GM18868 (cell line): ENCODE results near the gene ARID5B.

Experiments
- ATAC-seq: cut with Tn5 transposase; IDR thresholded peaks from one replicate; pipeline ENCODE4 v1.9.1; 2021; ENCODE audit warnings: mild to moderate bottlenecking, moderate library complexity; ENCODE audit not compliant: unreplicated experiment

Gene ARID5B

DNA sequence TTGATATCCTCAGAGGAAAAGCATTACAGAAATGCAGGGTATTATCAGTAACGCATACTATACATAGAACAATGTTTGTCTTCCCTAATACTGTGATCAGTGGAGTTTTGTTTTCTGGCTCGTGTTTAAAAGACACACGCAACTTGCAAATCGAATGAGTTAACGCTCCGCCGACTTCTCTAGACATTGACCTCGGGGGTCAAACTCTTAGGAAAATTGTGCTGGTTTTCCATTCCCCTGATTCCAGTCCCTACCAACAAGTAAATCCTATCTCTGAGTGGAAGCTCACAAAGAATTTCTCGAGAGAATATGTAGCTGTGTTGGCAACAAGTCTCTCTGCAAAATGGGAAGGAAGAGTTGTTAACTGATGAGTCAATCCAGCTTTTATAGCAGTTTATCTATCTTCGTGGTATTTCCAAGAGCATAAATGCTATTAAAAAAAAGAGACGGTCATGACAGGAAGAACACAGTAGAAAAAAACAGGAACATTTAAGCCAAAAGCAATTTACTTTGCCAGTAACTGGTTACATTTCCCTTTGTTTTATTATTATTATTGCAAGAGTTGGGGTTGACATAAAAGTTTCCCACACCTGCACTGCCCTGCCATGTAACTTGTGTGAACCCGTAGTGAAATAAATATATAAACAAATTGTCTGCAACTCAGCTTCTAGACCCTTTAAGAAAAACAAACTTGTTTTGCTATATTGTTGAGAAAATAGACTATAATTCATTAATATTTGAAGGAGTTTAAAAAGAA lies 144.4 kb downstream of the ARID5B start:
- no peak for ATAC-seq

DNA sequence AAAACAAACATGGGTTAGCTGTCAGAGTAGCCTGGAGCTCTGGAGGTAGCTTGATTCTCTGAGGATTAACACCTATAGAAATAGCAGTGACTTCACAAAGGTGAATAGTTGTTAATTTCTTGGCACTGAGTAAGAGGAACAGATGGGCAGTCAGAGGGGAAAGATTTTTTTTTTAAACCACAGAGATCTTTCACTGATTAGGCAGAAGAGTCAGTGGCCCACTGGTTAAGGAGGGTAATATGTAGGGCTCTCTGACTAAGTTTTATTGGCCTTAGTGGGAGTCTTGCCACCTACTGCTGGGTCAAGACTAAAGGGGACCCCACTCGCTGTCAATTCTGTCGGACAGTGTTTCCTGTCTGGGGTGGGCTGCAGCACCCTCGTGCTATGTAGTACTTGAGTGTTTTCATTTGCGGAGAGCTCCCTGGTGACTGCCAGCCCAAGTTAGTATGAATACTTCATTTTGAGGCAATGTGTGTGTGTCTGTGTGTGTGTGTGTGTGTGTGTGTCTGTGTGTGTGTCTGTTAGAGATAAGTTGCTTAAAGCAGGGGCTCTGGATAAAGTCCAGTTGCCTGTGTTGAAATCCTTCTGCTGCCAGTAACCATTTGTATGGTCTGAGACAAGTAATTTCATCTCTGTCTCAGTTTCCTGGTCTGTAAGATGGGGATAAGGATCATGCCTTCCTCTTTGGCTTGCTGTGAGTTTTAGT lies 145.2 kb downstream of the ARID5B start:
- ATAC-seq: peak; percentile 58

DNA sequence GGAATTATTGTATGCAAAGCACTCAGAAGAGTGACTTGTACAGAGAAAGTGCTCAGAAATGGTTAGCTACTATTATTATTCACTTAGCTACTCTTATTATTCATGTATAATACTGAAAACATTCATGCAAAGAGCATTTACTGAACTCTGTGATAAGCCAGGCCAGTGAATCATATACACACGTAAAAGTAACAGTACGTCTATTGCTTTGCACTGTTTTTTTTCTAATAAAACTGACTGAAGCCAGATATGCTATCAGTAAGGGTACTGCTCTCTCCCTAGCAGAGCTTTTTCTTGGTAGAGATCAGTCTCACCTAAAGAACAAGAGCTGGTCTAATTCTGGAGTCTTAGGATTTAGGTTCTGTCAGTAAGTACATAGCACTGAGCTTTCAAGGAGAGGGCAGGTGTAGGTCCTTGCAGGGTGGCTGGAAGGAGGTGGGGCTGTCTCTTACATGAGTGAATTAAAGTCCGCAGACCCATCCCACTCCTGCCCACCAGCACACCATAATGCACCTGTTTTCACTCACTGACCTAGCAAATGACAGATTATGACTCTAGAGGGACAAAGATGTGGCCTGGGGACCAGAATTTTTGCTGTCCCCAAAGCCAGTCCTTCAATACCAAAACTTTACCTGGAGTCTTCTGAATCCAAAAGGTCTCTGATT lies 145.9 kb downstream of the ARID5B start:
- ATAC-seq: no peak

DNA sequence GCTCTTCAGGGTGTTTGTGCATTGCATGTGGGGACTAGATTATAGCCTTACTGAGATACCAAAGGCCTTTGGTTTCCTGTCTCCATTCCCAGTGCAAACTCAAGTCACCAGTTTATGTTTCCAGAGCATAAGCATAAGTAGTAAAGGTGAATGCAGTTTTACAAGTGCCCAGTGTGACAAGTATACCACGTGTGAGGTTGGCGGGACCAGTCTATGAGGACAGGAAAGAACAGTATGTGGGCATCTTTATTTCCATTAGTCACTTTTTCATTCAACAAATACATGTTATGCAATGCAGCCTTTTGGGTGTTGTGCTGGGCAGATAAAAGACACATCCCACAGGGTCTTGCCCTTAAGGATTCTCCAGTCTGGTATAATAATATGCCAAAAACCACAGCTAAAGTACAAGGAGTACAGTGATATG lies 146.5 kb downstream of the ARID5B start:
- ATAC-seq: no peak

DNA sequence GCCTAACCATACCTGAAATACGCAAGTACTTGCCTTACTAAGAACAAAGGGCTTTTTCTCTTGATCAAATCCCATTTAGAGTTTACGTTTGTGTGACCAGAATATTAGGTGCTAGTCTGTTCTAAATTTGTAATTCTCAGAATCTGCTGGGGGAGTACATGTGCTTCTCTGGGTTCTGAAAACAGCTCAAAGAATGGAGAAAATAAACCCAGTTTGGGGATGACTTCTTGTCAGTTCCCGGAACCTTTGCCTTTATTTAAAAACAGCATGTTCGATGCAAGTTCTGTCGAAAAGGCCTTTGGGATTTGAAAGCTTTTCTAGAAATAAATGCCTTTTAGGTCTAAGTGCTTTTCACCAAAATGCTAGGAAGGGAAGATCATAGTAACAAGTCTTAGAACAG lies 147.0 kb downstream of the ARID5B start:
- ATAC-seq: no peak

DNA sequence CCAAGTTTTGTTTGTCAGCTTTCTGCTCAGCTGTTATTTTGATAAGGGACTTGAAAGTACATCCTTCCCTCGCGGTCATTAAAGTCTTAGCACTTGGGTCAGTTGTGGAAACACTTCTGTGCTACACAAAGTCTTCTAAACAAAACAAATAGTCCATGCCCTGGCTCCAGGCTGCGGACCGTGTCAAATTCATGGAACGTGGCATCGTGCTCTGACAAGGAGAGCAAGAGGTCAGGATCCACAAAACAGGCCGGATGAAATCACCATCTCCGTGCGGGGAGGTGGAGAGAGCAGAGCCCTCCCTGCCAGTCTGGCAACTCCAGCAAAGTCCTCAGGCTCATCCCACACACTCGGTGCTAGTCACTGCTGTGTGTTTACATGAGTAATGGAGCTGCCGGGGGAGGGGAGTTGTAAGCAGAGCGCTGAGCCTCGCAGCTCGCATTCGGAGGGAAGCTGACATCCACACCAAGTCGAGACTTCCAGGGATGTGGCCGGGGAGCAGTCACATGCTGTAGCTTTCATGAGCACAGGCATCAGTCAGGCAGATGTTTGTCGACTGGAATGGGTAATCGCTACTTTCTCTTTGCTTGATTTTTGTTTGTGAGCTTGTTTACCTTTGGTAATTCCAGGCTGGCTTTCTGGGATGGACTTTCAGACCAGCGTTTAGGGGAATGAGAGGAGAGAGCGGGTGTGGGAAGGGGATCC lies 147.6 kb downstream of the ARID5B start:
- ATAC-seq: peak; percentile 15

DNA sequence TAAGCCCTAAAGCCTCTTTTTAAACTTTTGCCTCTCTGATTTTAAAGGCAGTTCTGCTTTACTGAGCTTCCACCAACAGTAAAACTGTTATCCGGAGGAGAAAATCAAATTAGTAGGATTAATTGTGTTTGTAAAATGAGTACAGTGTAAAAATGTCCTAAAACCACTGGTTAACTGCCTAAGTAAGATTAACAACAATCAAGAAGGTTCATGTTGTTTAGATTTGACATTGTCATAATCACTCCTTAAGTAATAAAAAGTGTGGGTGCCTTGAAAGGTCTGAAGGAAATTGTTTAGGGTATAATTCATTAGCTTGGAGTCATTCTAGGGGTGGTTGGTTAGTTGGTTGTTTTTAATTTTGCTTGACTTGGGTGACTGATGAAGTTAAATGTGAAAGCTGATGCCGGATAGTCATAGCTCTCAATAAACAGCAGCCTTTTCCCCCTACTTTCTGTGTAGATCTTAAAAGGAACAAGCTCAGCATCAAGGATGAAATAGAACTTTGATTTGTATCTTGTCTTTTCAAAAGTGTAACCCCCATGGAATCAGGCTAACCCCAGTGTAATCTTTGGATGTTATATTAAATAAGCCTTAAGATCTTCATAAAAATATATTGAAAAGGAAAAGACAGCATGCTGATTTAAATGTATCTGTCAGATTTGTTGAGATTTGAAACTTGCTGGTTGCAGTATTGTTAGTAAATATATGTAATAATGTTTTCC lies 148.3 kb downstream of the ARID5B start:
- ATAC-seq: no peak

DNA sequence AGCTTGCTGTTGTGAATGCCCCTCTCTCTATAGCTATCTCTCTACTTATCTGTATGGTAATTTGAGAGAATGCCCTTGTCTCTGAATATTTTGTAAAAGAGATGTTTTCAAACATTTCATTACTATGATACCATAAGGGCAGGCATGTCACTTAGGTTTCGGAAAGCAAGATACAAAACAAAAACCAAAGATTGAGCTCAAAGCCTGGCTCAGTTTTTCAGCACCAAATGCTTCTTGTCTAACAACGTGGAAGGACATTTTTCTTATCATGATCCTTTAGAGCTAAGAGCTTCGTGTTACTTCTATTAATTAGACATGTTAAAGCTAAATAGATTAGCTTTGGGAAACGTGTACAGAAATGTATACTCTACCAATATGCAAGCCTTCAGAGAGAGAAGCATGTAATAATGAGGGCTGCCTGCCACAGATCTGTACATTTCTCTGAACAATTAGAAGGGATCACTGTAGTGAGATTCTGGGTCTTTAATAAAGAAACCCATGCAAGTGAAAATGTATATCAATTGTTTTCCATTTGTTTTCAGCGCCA lies 148.9 kb downstream of the ARID5B start:
- ATAC-seq: no peak

DNA sequence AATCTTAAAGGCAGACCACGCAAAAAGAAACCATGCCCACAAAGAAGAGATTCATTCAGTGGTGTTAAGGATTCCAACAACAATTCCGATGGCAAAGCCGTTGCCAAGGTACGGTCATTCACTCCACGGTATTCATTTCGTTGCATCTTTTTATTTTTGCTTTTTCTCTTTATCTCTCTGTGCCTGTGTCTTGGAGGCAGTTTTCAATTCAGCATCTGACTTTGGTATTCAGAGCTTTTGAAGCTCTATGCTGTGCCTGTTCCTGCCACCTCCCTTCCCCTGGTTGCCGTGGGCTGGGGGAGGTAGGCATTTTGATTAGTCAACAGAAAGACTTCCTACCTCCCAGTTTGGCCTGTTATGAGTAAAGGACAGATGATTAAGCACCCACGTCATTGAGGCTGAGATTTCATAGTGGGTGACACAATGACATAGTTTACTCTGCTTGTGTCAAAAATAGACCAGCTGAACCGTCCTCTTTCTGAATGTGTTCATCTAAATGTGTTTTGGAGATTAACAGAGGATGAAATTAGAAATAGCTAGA lies 149.5 kb downstream of the ARID5B start:
- peak; percentile 40 for ATAC-seq

DNA sequence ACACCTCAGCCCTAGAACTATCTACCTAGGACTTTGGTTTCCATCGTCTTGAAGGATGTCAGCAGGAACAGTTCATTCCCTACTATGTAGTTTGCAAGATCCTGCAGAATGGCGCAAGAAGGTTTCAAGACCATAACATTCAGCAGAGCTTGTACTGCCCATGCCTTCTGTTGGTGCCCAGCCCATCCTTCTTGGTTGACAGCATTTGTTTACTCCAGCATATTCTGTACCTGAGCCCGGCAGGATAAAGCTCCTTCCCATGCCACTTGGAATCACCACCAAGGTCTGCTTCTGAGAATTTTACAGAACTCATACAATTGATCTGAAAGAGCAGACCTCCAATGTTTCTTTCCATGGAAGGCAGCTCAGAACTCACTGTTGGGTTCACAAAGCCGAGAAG lies 150.8 kb downstream of the ARID5B start:
- no peak for ATAC-seq

DNA sequence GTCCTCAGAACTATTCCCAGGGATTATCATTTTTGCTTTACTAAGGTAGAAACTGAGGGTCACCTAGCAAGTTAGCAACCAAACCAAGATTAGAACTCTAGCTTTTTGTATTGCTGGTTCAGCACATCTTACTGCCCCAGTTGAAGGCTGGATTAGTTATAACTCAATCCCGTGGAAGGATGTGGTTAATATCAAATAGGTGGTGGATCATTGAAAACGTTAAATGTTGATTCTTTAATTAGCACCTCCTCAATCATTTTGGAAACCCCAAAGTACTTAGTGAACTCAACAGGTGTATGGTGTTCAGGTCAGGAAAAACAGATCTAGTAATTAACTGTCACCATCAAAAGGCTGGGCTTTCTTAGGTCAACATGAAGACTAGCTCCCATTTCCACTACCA lies 152.4 kb downstream of the ARID5B start:
- ATAC-seq: no peak

DNA sequence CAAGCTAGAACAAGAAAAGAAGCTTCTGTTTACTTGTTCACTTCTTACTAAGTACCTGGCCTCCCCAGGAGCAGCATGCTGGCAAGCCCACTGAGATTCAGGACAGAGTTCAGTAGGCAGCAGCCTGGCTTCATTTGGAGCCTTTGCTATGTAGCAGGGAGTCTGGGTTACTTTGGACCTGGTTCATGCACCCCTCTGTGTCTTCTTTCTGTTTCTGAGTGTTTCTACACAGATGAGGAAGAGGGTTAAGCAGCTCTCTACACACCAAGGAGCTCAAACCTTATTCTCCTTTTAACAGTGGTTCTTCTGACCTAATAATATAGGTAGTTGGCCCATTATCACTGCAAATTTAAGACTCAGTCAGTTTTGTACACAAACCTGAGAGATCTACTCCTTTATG lies 152.9 kb downstream of the ARID5B start:
- ATAC-seq: peak; percentile 40

DNA sequence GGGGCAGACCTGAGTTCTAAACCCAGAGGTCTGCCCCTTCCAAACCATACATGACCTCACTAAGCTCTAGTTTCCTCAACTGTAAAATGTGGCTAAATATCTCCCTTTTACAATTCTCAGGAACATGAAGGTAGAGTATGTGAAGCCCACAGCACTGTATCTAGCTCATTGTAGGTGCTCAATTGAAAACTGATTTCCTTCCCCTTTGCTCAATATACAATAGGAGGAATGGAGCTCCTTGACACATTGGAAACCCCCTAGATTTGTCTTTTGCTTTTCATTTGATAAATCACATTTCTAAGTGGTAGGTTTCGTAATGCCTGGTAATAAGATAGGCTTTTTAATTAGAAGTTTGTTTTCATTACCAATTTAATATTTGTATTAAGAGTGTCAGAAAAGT lies 153.3 kb downstream of the ARID5B start:
- ATAC-seq: peak; percentile 53

DNA sequence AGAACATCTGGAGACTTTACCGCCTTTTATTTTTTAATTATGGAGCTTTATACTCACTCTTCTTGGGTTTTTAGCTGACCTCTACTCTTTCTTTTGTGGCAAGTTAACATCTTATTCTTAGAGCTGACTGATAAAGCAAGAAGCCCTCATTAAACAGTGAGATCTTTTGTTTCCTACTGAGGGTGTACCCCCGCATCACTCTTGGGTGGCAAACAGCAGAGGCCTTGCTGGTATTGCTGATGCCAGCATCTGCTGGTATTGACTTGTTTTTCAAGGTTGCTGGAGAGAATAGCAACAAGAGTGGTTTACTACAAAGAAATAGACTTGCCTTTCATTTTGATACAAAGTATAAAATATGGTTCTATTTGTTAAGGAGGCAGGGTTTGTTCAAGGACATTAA lies 154.7 kb downstream of the ARID5B start:
- no peak for ATAC-seq

DNA sequence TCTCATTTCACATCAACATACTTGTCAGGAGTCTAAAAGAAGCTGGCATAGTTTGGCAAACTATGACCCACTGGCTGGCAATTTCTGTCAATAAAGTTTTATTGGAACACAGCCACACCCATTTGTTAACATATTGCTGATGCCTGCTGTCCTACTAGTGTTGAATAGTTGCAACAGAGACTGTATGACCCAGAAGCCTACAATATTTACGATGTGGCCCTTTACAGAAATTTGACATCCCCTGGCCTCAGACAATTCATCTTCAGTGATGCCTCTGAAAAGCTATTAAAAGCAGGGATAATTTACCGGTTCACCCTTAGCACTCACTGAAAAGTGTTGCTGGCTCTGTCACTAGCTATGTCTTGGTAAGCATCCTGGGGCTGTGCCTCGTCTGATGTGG lies 155.2 kb downstream of the ARID5B start:
- ATAC-seq: no peak

DNA sequence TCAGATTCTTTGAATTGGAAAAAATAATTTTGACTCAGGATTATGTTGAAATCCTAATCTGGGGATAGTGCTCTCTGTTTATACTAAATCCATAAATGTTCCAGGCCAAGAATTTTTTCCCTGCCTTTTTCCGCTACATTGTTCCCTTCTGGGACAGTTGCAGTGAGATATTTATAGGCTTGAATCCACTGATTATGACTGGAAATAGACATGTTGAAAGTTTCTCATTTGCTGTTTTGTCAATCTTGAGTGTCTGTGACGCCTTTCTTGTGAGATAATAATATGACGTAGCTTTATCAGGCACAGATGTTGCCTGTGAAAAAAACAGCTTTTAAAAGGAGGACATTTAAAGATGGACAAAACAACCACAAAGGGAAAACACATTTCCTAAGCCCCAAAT lies 155.9 kb downstream of the ARID5B start:
- no peak for ATAC-seq

DNA sequence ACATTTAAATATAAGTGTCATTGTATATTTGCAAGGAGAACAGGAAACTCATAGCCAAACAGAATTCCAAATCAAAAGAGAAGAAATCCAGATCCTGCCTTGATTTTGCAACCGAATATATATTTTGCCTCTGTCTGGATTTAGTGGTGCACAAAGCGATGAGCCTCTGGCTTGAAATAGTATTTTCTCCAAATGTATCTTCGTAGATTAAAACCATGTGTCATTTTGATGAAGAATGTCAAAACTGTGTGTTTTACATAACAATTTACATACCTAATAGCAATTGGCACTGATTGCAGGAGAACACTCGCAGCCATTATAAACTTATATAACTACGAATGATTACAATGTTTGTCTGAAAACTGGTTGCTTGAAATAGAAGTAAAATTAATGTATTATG lies 156.4 kb downstream of the ARID5B start:
- no peak for ATAC-seq

DNA sequence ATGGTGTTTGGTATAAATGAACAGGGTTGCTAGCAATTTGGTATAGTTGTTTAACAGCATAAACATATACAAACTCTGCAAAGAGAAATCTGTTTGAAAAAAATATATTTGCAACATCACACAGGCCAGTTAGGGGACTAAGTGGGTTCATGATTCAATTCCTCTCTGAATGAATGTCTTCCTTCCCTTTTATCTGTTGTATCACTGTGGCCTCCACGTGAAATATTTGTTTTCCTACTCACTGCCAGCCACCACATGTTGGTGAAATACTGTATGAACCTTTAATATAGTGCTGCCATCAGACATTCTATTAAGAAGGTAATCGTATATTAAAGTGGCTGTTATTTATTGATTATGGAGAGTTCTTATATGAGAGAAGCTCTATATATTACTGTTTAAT lies 157.0 kb downstream of the ARID5B start:
- no peak for ATAC-seq

DNA sequence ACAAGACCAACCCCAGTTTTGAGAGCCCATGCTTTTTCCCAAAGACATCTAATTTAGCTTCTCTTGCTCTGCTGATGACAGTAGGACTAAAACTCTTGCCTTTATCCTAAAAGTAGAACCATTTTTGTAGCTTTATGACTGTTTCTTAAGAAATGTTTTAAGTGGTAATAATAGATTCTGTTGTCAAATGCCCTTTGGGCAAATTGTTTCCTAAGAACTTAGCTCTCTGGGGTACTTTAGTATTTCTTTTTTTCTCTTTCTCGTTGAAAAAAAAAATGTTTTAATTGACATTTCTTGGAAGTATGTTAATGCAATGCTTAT lies 157.4 kb downstream of the ARID5B start:
- no peak for ATAC-seq

DNA sequence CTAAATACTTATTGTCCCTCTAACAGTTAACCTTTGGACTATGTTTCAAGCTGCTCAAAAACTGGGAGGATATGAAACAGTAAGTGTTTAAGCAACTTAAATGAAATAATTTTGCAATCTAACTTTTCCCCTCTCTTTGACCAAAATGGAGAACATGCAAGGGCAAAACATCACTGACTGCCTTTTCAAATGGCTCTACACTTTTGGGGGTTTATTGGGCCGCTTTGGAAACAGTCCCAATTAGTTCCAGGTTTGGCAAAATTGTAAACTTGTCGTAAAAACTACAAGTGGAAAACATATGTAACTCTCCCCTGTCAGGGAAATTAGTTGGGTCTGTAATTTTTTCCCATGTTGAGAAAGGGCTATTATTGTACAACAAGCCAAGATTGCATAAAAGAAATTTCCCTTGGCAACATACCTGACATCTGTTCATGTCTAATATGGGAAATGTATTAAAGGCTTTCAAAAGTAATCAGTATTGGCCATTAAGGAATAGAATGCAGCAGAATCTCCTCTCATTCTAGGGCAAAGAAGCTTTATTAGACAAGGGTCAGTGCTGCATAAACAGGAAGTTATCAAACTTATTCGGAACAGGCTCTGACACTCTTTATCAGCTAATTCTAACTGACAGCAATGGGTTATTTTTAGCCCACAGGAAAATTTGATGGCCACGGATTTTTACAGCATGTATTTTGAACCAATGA lies 157.9 kb downstream of the ARID5B start:
- no peak for ATAC-seq
